ENCODE data around the gene PLXNA1. TPM values are rescaled to one million over a fixed set of nuclear protein-coding genes. Genes with fewer than 3 reads are reported as not detected.

Gene PLXNA1
- total RNA-seq, 2 donors from 2014 or later: 3.4 to 7.9 TPM

DNA sequence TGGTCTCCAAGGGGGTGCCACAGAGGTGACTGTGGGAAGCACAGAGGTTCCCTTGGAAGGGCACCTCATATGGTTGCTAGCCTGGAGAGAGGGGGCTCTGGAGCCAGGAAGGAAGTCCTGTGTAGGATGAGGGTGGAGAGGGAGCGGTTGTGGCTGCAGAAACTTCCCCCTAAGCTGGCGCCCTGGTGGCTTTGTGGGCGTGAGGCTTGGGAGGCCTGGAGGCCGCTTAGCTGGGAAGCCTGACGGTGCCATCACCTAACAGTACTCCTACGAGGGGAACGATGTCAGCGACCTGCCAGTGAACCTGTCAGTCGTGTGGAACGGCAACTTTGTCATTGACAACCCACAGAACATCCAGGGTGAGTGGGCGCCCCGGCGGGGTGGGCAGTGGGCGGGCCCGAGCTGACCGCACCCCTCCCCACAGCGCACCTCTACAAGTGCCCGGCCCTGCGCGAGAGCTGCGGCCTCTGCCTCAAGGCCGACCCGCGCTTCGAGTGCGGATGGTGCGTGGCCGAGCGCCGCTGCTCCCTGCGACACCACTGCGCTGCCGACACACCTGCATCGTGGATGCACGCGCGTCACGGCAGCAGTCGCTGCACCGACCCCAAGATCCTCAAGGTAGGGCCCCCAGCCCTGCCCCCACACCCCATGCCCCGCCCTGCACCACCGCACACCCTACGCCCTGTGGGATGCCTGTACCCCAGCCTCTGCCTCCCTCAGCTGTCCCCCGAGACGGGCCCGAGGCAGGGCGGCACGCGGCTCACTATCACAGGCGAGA, 31.0 kb downstream of the PLXNA1 start:
- Mint-ChIP-seq H3K36me3 (no peaks in the 10 kb centered on the region), H3K9me3 (no peaks in the 10 kb centered on the region), H3K4me3 (no peak overlapping the region), H3K27me3 (no peaks in the 10 kb centered on the region), H3K27ac (no peak overlapping the region), H3K4me1 (ENCODE audit: low read depth in 2 of 2) (no peaks in the 10 kb centered on the region)
- DNase-seq (ENCODE audit: low spot score): no peak
- no peak for ATAC-seq

GRCh38 chr3:127014536-127015281, 31.8 kb downstream of the PLXNA1 start:
- H3K9me3 Mint-ChIP-seq: no peaks in the 10 kb centered on the region
- H3K27ac Mint-ChIP-seq: no peak overlapping the region
- no peak overlapping the region for H3K4me3 Mint-ChIP-seq
- H3K27me3 Mint-ChIP-seq: no peaks in the 10 kb centered on the region
- no peaks in the 10 kb centered on the region for H3K4me1 Mint-ChIP-seq (ENCODE audit: low read depth in 2 of 2)
- DNase-seq (ENCODE audit: low spot score) (no peak), ATAC-seq (no peak)
- H3K36me3 Mint-ChIP-seq: no peaks in the 10 kb centered on the region

DNA sequence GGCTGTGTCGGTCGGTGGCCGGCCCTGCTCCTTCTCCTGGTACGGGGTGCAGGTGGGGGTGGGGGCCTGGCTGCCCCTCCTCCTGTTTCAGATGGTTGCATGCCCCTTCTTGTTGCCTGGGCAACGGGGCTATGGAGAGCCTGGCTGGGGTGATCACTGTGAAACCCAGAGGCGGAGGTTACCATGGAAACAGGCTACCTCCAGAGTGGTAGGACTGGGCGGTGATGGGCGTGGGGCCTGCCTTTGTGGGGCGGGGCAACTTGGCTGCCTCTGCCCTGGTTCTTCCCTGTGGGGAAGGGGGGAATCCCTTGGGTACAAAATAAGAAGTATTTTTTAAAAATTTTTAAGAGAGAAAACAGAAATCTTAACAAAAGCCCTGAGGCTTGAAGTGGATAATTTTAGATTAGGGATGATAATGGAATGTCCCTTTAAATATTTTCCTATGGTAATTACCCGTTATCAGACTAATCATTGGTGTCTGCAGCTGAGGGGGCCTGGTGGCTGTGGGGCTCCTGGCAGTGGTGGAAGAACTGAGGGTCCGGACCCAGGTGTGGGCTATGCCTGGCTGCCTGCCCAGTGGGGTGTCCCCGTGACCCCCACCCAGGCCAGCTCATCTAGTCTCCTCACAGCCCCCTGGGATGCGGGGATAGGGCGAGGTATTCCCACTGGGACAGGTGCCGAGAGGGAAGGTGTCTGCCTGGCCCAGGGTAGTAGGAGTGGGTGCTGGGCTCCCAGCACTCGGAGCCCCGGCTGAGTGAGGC, 32.5 kb downstream of the PLXNA1 start:
- ATAC-seq (no peak), DNase-seq (ENCODE audit: low spot score) (no peak)
- H3K4me1 Mint-ChIP-seq (ENCODE audit: low read depth in 2 of 2): no peaks in the 10 kb centered on the region
- no peak overlapping the region for H3K27ac Mint-ChIP-seq
- no peaks in the 10 kb centered on the region for H3K27me3 Mint-ChIP-seq
- no peaks in the 10 kb centered on the region for H3K9me3 Mint-ChIP-seq
- no peak overlapping the region for H3K4me3 Mint-ChIP-seq
- no peaks in the 10 kb centered on the region for H3K36me3 Mint-ChIP-seq

DNA sequence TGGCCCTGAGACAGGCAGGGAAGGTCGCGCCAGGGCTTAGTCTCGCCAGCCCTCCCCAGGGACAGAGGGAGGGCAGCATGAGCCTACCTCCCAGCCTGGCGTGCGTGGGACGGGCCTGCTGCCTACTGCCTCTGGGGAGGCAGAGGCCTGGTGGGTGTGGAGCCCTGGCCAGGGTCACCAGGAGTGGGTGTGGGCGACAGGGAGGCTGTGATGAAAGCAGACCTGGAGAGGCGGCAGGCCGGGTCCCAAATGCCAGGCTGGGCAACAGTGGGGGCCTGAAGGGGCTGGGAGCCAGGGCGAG, 33.1 kb downstream of the PLXNA1 start:
- H3K4me3 Mint-ChIP-seq: no peak overlapping the region
- DNase-seq (ENCODE audit: low spot score) (no peak), ATAC-seq (no peak)
- no peaks in the 10 kb centered on the region for H3K4me1 Mint-ChIP-seq (ENCODE audit: low read depth in 2 of 2)
- no peaks in the 10 kb centered on the region for H3K9me3 Mint-ChIP-seq
- no peaks in the 10 kb centered on the region for H3K27me3 Mint-ChIP-seq
- H3K27ac Mint-ChIP-seq: no peak overlapping the region
- H3K36me3 Mint-ChIP-seq: no peaks in the 10 kb centered on the region

DNA sequence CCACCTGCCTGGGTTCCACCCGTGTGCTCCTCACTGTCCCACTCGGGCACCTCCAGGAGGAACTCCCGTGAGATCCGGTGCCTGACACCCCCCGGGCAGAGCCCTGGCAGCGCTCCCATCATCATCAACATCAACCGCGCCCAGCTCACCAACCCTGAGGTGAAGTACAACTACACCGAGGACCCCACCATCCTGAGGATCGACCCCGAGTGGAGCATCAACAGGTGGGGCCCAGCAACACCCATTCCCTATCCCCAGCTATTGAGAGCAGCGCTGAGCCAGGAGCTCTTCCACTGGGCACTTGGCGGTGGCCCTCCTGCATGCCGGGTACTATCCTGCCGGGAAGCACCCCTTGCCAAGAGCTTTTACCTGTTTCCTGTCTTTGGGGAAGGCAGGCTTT, 33.5 kb downstream of the PLXNA1 start:
- DNase-seq (ENCODE audit: low spot score): no peak
- Mint-ChIP-seq H3K9me3 (no peaks in the 10 kb centered on the region), H3K36me3 (no peaks in the 10 kb centered on the region), H3K4me3 (no peak overlapping the region), H3K4me1 (ENCODE audit: low read depth in 2 of 2) (no peaks in the 10 kb centered on the region), H3K27me3 (no peaks in the 10 kb centered on the region), H3K27ac (no peak overlapping the region)
- no peak for ATAC-seq

- Mint-ChIP-seq H3K9me3 (no peaks in the 10 kb centered on the region), H3K4me3 (no peak overlapping the region), H3K4me1 (ENCODE audit: low read depth in 2 of 2) (no peaks in the 10 kb centered on the region), H3K27me3 (no peaks in the 10 kb centered on the region), H3K36me3 (no peaks in the 10 kb centered on the region), H3K27ac (no peak overlapping the region)
- no peak for DNase-seq (ENCODE audit: low spot score)
- ATAC-seq: no peak
These were observed 34.3 kb downstream of the PLXNA1 start for GRCh38 chr3:127017229-127017628.

- ATAC-seq: no peak
- H3K36me3 Mint-ChIP-seq: no peaks in the 10 kb centered on the region
- H3K4me1 Mint-ChIP-seq (ENCODE audit: low read depth in 2 of 2): no peaks in the 10 kb centered on the region
- H3K9me3 Mint-ChIP-seq: no peaks in the 10 kb centered on the region
- H3K27me3 Mint-ChIP-seq: no peaks in the 10 kb centered on the region
- no peak overlapping the region for H3K27ac Mint-ChIP-seq
- DNase-seq (ENCODE audit: low spot score): no peak
- no peak overlapping the region for H3K4me3 Mint-ChIP-seq
These were observed 34.9 kb downstream of the PLXNA1 start for GRCh38 chr3:127017781-127018180.

GRCh38 chr3:127018306-127018828, 35.5 kb downstream of the PLXNA1 start:
- DNase-seq (ENCODE audit: low spot score) (no peak), ATAC-seq (no peak)
- H3K4me3 Mint-ChIP-seq: no peak overlapping the region
- H3K36me3 Mint-ChIP-seq: no peaks in the 10 kb centered on the region
- no peaks in the 10 kb centered on the region for H3K9me3 Mint-ChIP-seq
- no peaks in the 10 kb centered on the region for H3K4me1 Mint-ChIP-seq (ENCODE audit: low read depth in 2 of 2)
- no peaks in the 10 kb centered on the region for H3K27me3 Mint-ChIP-seq
- no peak overlapping the region for H3K27ac Mint-ChIP-seq

GRCh38 chr3:127019449-127019848, 36.5 kb downstream of the PLXNA1 start:
- H3K4me1 Mint-ChIP-seq (ENCODE audit: low read depth in 2 of 2): no peaks in the 10 kb centered on the region
- H3K9me3 Mint-ChIP-seq: no peaks in the 10 kb centered on the region
- no peaks in the 10 kb centered on the region for H3K27me3 Mint-ChIP-seq
- no peak overlapping the region for H3K4me3 Mint-ChIP-seq
- no peaks in the 10 kb centered on the region for H3K36me3 Mint-ChIP-seq
- no peak overlapping the region for H3K27ac Mint-ChIP-seq
- DNase-seq (ENCODE audit: low spot score) (no peak), ATAC-seq (no peak)

DNA sequence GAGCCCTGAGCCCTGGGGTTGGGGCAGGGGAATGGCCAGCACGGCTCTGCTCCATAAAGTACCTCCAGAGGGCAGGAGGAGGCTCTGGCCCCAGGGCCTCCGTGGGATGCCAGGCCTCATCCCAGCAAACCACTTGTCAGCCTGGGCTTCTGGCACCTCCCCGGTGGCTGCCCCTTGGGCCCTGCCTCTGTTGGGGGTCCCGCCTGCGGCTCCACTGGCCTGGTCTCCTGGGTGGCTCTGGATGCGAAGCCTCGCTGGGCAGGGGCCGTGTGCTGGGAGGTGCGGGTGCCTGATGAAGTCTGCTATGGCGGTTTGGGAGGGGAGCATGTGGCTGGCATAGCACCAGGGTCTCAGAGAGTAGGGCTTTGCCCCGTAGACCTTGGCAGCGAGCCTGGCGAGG, 37.6 kb downstream of the PLXNA1 start:
- no peaks in the 10 kb centered on the region for H3K36me3 Mint-ChIP-seq
- DNase-seq (ENCODE audit: low spot score): no peak
- no peaks in the 10 kb centered on the region for H3K4me1 Mint-ChIP-seq (ENCODE audit: low read depth in 2 of 2)
- no peaks in the 10 kb centered on the region for H3K9me3 Mint-ChIP-seq
- H3K4me3 Mint-ChIP-seq: no peak overlapping the region
- H3K27ac Mint-ChIP-seq: no peak overlapping the region
- no peaks in the 10 kb centered on the region for H3K27me3 Mint-ChIP-seq
- no peak for ATAC-seq

DNA sequence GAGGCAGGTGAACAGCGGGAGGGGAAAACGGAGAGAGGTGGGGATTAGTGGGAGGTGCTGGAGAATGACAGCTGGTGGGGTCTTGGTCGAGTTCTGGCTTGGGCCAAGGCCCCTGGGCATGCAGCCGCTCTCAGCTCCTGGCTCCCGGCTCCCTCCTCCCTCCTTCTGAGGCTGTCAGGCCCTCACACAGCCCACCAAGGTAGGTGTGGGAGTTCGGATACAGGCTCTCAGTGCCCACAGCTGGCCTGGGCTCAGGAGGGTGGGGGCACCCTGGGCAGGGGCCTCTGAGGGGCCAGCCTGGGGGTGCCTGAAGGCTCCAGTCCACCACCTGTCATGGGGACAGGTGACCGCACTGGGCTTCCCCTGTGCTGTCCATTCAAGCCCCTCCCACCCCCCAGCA, 39.9 kb downstream of the PLXNA1 start:
- Mint-ChIP-seq H3K27me3 (no peaks in the 10 kb centered on the region), H3K4me1 (ENCODE audit: low read depth in 2 of 2) (no peaks in the 10 kb centered on the region), H3K4me3 (no peak overlapping the region), H3K27ac (no peak overlapping the region), H3K9me3 (no peaks in the 10 kb centered on the region), H3K36me3 (no peaks in the 10 kb centered on the region)
- ATAC-seq (no peak), DNase-seq (ENCODE audit: low spot score) (no peak)

DNA sequence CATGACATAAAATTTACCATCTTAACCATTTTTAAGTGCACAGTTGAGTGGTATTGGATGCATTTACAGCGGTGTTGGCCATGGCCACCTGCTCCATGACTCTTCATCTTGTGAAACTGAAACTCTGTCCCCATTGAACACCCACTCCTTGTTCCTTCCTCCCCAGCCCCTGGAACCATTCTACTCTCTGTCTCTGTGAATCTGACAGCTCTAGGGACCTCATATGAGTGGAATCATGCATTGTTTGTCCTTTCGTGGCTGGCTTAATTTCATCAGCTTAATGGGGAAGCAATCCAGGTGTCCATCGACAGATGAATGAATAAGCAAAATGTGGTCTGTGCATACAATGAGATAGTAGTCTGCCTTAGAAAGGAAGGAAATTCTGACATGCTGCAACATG, 42.5 kb downstream of the PLXNA1 start:
- no peak overlapping the region for H3K27ac Mint-ChIP-seq

DNA sequence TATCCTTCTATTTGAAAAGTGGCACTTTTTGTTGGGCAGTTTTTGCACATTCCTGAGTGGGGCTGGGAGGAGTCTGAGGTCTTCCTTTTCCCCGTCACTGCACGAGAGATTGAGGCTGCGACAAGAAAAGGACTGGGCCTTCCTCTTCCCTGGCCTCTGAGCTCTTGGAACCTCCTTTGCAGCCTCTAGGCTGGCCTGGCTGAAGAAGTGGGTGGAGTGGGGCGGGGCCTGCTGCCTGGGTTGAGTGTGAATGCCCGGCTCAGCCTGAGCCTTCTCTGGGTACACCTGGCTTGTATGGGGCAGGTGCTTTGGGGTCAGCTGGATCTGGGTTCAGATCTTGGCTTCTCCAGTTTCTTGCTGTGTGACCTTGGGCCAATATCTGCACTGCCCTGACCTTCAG, 43.1 kb downstream of the PLXNA1 start:
- ATAC-seq (no peak), DNase-seq (ENCODE audit: low spot score) (no peak)
- Mint-ChIP-seq H3K27ac (no peak overlapping the region), H3K9me3 (no peaks in the 10 kb centered on the region), H3K4me3 (no peak overlapping the region), H3K27me3 (no peaks in the 10 kb centered on the region), H3K36me3 (no peaks in the 10 kb centered on the region), H3K4me1 (ENCODE audit: low read depth in 2 of 2) (no peaks in the 10 kb centered on the region)

More for the DNA sequence above, 42.5 kb downstream of the PLXNA1 start:
- Mint-ChIP-seq H3K4me3 (no peak overlapping the region), H3K27me3 (no peaks in the 10 kb centered on the region), H3K4me1 (ENCODE audit: low read depth in 2 of 2) (no peaks in the 10 kb centered on the region), H3K36me3 (no peaks in the 10 kb centered on the region), H3K9me3 (no peaks in the 10 kb centered on the region)
- no peak for ATAC-seq
- no peak for DNase-seq (ENCODE audit: low spot score)

- no peak for DNase-seq (ENCODE audit: low spot score)
- Mint-ChIP-seq H3K9me3 (no peaks in the 10 kb centered on the region), H3K27ac (no peak overlapping the region), H3K27me3 (no peaks in the 10 kb centered on the region), H3K36me3 (no peaks in the 10 kb centered on the region), H3K4me1 (ENCODE audit: low read depth in 2 of 2) (no peaks in the 10 kb centered on the region), H3K4me3 (no peak overlapping the region)
- no peak for ATAC-seq
These were observed 43.7 kb downstream of the PLXNA1 start for GRCh38 chr3:127026661-127027060.
